Naive B cell (primary cell): ENCODE data around the gene HCN3. TPM values are rescaled to one million over a fixed set of nuclear protein-coding genes. Genes with fewer than 3 reads are reported as not detected.

ENCODE experiments used
- ATAC-seq, 2 donors: fragments of 150-1000 bp; cut with Tn5 transposase; 2 replicates each; pipeline ENCODE4 v1.10.0; 2021; ENCODE audit warnings: low read depth in 2 of 2, mild to moderate bottlenecking in 2 of 2, moderate library complexity in 2 of 2
- DNase-seq: peaks from one replicate; pipeline ENCODE4 v3.0.0; 2022
- H3K27ac Mint-ChIP-seq, 6 donors: one replicate each; pipeline ENCODE4 v1.8.0; 2020 to 2022; ENCODE audit warnings: mild to moderate bottlenecking in 6 of 6, mixed read lengths in 6 of 6, moderate library complexity in 5 of 6, inconsistent platforms in 2 of 6
- H3K27me3 Mint-ChIP-seq, 3 donors: one replicate each; pipeline ENCODE4 v1.8.0; 2021 to 2022; ENCODE audit warnings: mixed read lengths in 3 of 3, mild to moderate bottlenecking in 1 of 3
- H3K36me3 Mint-ChIP-seq, 2 donors: one replicate each; pipeline ENCODE4 v1.8.0; 2020 to 2022; ENCODE audit warnings: mixed read lengths in 2 of 2, inconsistent platforms in 1 of 2, mild to moderate bottlenecking in 1 of 2
- H3K4me1 Mint-ChIP-seq, 3 donors: one replicate each; pipeline ENCODE4 v1.8.0; 2020 to 2022; ENCODE audit warnings: mixed read lengths in 3 of 3, inconsistent platforms in 1 of 3, mild to moderate bottlenecking in 1 of 3, moderate library complexity in 1 of 3
- H3K4me3 Mint-ChIP-seq, 8 donors: one replicate each; pipeline ENCODE4 v1.8.0; 2020 to 2022; ENCODE audit warnings: mild to moderate bottlenecking in 8 of 8, mixed read lengths in 8 of 8, moderate library complexity in 8 of 8, inconsistent platforms in 2 of 8
- H3K9me3 Mint-ChIP-seq, 7 donors: one replicate each; pipeline ENCODE4 v1.8.0; 2020 to 2022; ENCODE audit warnings: mixed read lengths in 7 of 7, mild to moderate bottlenecking in 5 of 7, inconsistent platforms in 2 of 7, moderate library complexity in 1 of 7
- polyA plus RNA-seq, 6 donors: library from polyadenylated mRNA; unstranded; fragments of 300-500 nt; fragmentation: Illumina TruSeq; gene quantifications; one replicate each; pipeline ENCODE4 v1.2.3, GENCODE V29; 2021; ENCODE audit warnings: low read depth in 6 of 6

The HCN3 gene
- polyA plus RNA-seq, 6 donors from 2014 or later = 0.08 to 0.33 TPM; not detected in 4

DNA sequence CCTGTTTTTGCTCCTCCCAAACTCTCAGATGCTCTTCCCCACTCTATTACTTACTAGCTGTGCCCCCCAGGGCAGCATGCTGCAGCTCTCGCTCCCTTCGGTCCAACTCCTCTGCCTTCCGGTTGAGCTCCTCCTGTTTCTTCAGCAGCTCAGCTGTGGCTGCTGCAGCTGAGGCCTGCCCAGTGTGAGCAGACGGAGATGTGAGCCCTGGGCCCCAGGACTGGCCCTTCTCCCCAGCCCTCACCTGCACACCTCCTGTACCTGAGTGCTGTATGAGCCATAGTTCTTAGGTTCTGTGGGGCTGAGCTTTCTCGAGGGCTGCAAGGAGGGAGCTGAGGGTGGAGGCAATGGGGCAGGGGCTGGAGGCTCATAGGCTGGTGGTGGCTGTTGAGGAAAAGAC is 17.0 kb upstream of the HCN3 start:
- ATAC-seq (no peak), DNase-seq (no peak)
- Mint-ChIP-seq H3K4me3 (peak overlapping the region in 5 of 8 donors; percentile 72 to 97 (median 91)), H3K27ac (peak overlapping the region in 4 of 6 donors; percentile 6 to 88 (median 66)), H3K27me3 (no peaks in the 10 kb centered on the region), H3K36me3 (peaks cover 6 to 10% of the 10 kb centered on the region in 2 donors), H3K9me3 (no peaks in the 10 kb centered on the region), H3K4me1 (peaks cover 40 to 50% (median 50%) of the 10 kb centered on the region in 3 donors)

- peak overlapping the region; percentile 91 to 100 (median 99) for H3K4me3 Mint-ChIP-seq
- peaks cover 34 to 41% (median 38%) of the 10 kb centered on the region in 3 donors for H3K4me1 Mint-ChIP-seq
- DNase-seq (no peak), ATAC-seq (no peak)
- H3K9me3 Mint-ChIP-seq = no peaks in the 10 kb centered on the region
- no peaks in the 10 kb centered on the region for H3K27me3 Mint-ChIP-seq
- H3K27ac Mint-ChIP-seq = peak overlapping the region; percentile 58 to 98 (median 94)
- H3K36me3 Mint-ChIP-seq = peaks cover 10% of the 10 kb centered on the region in 2 donors
Measured at GRCh38 chr1:155261493-155261851, 15.8 kb upstream of the HCN3 start.

DNA sequence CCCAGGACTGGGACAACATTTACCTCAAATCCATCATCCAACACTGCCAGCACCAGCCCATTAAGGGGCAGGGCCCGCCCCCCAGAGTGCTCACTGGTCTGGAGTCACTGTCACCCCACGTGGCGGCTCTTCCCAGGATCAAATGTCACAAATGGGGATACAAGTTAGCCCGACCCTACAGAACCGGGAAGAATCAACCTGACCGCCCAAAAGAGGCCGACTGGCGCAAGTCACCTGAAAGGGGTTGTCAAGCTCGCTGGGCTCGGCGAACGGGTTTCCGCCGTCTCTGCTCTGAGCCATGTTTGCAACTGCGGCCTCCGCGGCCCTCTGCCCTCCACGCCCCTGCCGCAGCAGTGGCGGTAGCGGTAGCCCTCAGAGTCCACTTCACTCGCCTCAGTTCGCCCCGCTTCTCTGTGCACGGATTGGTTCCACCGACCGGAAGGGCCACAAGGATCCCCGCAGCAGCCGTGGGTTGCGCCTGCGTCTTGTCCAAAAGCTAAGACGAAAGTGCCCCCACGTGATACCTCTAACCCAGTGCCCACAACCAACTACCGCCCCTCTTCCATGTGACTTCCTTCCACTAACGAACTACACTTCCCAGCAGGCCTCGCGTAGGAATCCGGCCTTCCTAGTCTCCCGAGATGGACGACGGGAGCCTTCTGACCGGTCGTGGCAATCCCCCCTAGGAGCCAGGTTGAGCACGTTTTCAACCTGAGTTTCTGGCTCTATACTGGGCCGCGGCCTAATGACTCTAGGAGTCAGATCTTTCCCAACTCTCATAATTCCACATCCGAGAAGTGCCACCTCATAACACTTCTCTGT is 15.2 kb upstream of the HCN3 start, which contains the start of gene SCAMP3:
SCAMP3 (minus strand) TSS at position 509 of the 822 bp plus-strand sequence; CDS start at position 300, 209 bp downstream.
- Mint-ChIP-seq H3K27ac (peak within 1 kb of the TSS; percentile 82 to 98 (median 97)), H3K36me3 (peaks cover 7 to 12% of the 10 kb centered on the region in 2 donors), H3K4me3 (peak within 1 kb of the TSS; percentile 91 to 100 (median 99))

DNA sequence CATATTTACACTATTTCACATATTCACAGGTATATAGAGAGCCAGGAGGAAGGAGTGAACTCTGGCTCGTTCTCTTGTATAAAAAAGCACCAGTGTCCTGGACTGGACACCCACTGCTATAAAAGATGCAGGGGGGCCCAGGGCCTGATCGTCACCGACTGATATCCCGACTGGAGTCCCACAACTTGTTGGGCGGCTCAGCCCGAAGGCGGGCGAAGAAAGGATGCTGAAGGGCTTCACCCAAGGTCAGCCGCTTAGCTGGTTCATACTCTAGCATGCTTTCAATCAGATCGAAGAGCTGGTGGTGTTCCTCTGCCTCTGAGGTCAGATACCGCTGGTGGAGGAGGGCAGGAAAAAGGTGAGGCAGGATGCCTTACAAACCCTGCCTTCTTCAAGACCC is 14.2 kb upstream of the HCN3 start:
- H3K4me1 Mint-ChIP-seq = peaks cover 26 to 35% (median 27%) of the 10 kb centered on the region in 3 donors
- H3K9me3 Mint-ChIP-seq = no peaks in the 10 kb centered on the region
- no peaks in the 10 kb centered on the region for H3K27me3 Mint-ChIP-seq
- ATAC-seq (no peak), DNase-seq (no peak)
- peak overlapping the region; percentile 31 to 100 (median 98) for H3K4me3 Mint-ChIP-seq
- H3K36me3 Mint-ChIP-seq = peaks cover 9 to 12% of the 10 kb centered on the region in 2 donors
- peak overlapping the region in 4 of 6 donors; percentile 69 to 90 (median 73) for H3K27ac Mint-ChIP-seq

More for the DNA sequence above, 15.2 kb upstream of the HCN3 start, which contains the start of gene SCAMP3:
- Mint-ChIP-seq H3K9me3 (no peaks in the 10 kb centered on the region), H3K4me1 (peaks cover 28 to 36% (median 32%) of the 10 kb centered on the region in 3 donors), H3K27me3 (no peaks in the 10 kb centered on the region)
- DNase-seq = peak; percentile 88
- ATAC-seq = peak; percentile 98 to 99

DNA sequence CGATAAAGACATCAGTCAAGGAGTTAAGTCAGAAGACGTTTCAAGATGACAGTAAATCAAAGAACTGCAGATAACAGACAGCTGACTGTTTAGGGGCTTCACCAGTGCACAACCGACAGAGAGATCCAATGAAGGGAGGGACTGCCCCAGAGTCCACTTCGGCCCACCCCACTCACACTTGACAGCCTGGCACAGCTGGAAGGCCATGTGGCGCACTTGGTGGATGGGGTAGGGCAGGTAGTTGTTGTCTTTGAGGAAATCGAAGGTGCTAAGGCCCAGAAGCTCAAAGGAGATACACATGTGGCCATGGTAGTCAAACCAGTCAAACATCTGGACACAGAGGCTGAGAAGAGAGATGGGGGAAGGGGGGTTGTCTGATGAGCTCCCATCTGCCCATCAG is 10.7 kb upstream of the HCN3 start:
- no peak for ATAC-seq
- peaks cover 10 to 30% (median 11%) of the 10 kb centered on the region in 3 donors for H3K4me1 Mint-ChIP-seq
- DNase-seq = no peak

DNA sequence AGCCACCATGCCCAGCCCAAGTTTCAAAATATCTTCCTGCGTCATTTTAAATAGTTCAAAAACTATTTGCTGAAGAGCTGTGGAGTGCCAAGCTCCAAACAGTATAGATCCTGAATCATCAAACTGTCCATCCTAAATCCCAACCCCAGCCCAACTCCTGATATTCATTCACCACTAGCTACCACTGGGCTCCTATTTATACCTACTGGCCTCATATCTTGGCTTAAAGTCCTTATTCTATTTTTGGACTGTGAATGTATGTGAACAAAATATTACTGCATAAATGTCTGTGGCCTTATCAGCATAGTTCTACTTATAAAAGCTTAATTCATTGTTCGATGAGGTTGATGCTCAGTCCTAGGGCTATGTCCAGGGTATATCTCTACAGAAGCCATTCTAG is 9.9 kb upstream of the HCN3 start:
- DNase-seq = no peak
- ATAC-seq = no peak
- Mint-ChIP-seq H3K27me3 (no peaks in the 10 kb centered on the region), H3K9me3 (no peaks in the 10 kb centered on the region), H3K4me1 (peaks cover 4 to 30% (median 8%) of the 10 kb centered on the region in 3 donors), H3K36me3 (peaks cover 16 to 19% of the 10 kb centered on the region in 2 donors), H3K4me3 (peak overlapping the region in 1 of 8 donors; percentile 51), H3K27ac (no peak overlapping the region)

More for the DNA sequence above, 10.7 kb upstream of the HCN3 start:
- peak overlapping the region in 1 of 8 donors; percentile 6 for H3K4me3 Mint-ChIP-seq
- no peaks in the 10 kb centered on the region for H3K9me3 Mint-ChIP-seq
- no peak overlapping the region for H3K27ac Mint-ChIP-seq
- peaks cover 16 to 19% of the 10 kb centered on the region in 2 donors for H3K36me3 Mint-ChIP-seq
- no peaks in the 10 kb centered on the region for H3K27me3 Mint-ChIP-seq

GRCh38 chr1:155268630-155269029 is 8.6 kb upstream of the HCN3 start:
- Mint-ChIP-seq H3K27me3 (no peaks in the 10 kb centered on the region), H3K4me1 (peaks cover 12 to 30% (median 15%) of the 10 kb centered on the region in 3 donors), H3K9me3 (no peaks in the 10 kb centered on the region), H3K27ac (no peak overlapping the region), H3K4me3 (no peak overlapping the region), H3K36me3 (peaks cover 15 to 19% of the 10 kb centered on the region in 2 donors)
- ATAC-seq = no peak
- no peak for DNase-seq

GRCh38 chr1:155269381-155269780 is 7.9 kb upstream of the HCN3 start:
- ATAC-seq (no peak), DNase-seq (no peak)
- no peaks in the 10 kb centered on the region for H3K27me3 Mint-ChIP-seq
- no peaks in the 10 kb centered on the region for H3K9me3 Mint-ChIP-seq
- H3K27ac Mint-ChIP-seq = no peak overlapping the region
- peak overlapping the region in 1 of 8 donors; percentile 36 for H3K4me3 Mint-ChIP-seq
- H3K4me1 Mint-ChIP-seq = peaks cover 14 to 34% (median 18%) of the 10 kb centered on the region in 3 donors
- peaks cover 9 to 19% of the 10 kb centered on the region in 2 donors for H3K36me3 Mint-ChIP-seq

DNA sequence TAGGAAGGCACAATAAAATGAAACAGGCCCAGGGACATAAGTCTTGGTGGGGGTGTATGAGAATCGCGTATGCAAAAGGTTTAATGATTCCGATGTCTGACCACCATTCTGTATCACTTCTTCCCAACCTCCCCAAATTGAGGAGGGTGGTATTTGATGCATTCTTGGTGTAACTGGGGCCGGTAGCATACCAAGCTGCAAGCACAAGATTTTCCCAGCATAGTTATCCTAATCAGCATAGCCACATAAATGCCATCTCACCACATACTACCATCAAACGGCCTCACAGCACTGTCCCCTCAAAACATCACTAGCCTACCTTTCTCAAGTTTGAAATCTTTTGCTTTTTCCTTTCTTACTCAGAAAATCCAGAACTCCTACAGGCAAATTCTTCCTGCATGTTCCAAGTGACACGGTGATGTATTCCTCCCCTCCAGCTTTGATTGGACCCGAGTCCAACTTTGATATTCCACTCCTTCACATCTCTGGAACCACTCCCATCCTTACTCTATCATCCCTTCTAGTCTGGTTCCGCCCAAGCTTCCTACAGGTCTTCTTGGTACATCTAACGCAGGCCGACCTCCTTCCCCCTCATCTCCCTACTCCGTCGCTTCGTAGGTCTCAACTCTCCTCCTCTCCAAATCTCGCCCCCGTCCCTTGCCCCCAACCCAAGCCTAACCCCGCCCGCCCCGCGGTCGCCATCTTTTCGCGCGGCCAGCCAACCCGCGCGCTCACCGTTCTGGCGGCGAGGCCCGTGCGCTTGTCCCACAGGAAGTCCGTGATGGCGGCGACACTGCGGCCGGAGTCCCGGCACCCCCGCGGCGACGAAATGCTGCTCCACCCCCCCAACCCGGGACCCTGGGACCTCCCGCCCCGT is 4.6 kb upstream of the HCN3 start:
- ATAC-seq (peak; percentile 24), DNase-seq (no peak)
- Mint-ChIP-seq H3K27me3 (no peaks in the 10 kb centered on the region), H3K4me3 (peak overlapping the region; percentile 90 to 98 (median 94)), H3K36me3 (peaks cover 4 to 14% of the 10 kb centered on the region in 2 donors), H3K9me3 (no peaks in the 10 kb centered on the region), H3K4me1 (peaks cover 32 to 50% (median 32%) of the 10 kb centered on the region in 3 donors), H3K27ac (peak overlapping the region; percentile 90 to 99 (median 95))

DNA sequence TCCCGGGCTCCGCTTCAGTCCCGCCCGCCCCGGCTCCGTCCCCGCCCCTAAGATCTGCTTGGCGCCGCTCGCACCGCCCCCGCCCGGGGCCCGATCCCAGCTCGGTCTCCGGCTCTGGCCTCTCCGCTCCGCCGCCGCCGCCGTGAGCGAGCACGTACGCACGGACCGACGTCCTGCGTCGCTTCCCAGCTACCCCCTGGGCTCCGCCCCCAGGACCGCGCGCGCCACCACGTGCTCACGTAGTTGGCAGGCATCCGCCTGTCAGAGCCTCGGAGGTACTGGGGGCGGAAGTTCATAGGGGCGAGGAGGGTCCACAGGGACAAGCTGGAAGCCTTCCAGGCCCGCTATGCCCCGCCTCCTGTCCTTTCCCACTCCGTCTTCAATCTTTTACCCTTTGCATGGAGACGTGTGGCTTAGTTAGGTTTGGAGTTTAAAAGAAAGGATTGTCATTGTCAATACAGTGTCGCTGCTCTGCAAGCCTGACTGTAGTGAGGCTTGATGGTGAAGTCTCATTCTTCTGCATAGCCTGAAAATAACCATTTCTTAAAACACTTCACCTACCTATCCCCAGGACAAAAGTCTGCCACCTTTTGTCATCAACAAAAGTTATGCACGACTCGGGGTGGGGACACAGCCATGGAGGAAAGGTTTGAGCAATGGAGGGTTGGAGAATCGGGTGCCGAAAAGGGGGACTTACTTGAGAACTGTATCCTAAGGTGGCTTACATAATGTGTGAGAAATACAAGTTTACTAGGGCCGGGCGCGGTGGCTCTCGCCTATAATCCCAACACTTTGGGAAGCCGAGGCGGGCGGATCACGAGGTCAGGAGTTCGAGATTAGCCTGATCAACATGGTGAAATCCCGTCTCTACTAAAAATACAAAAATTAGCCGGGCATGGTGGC is 3.7 kb upstream of the HCN3 start, which contains the start of gene CLK2:
CLK2 (minus strand) TSS at position 162 of the 903 bp plus-strand sequence. CDS start 2,527 bp downstream, outside the sequence.
- Mint-ChIP-seq H3K27me3 (no peaks in the 10 kb centered on the region), H3K4me1 (peaks cover 32 to 57% (median 37%) of the 10 kb centered on the region in 3 donors), H3K36me3 (peaks cover 4 to 8% of the 10 kb centered on the region in 2 donors), H3K4me3 (peak within 1 kb of the TSS; percentile 90 to 98 (median 94)), H3K9me3 (no peaks in the 10 kb centered on the region), H3K27ac (peak within 1 kb of the TSS; percentile 93 to 99 (median 96))
- ATAC-seq (peak; percentile 84 to 85), DNase-seq (peak; percentile 94)

DNA sequence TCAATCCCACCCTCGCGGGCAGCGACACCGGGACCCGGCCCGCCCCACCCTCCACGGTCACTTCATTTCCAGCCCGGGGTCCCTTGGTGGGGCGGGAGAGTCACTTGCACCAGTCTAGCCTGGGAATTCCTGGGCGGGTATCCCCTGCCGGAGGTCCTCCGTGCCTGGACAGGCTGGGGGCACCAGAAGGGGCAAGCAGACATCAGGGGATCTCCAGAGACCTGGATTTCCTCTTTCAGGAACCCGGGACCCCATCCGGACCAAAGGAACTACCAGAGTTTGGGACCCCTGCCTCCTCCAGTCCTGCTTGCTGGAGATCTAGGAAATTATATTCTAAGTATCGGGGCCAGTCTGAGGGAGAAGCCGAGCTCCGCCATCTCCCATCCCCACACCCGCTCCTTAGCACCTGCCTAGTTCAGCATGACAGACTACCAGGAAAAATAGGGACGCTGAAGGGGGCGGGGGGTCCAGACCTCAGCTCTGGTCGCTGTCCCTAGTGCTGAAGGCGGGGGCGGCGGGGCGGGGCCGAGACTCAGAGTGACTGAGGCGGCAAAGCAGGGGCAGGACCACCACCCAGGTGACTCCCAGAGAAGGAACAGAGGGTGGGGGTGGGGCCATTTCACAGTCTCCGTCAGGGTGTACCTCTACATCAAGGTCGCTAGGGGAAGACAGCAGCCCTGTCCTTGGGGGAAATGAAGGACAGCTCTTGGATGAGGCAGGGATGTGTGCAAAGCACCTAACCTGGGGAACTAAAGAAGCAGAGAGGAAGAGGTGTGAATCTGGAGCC is 832 bp downstream of the HCN3 start:
- Mint-ChIP-seq H3K36me3 (no peaks in the 10 kb centered on the region), H3K4me3 (peak overlapping the region; percentile 64 to 90 (median 80)), H3K9me3 (no peaks in the 10 kb centered on the region), H3K4me1 (peaks cover 25 to 31% (median 30%) of the 10 kb centered on the region in 3 donors), H3K27ac (peak overlapping the region in 3 of 6 donors; percentile 18 to 64 (median 55)), H3K27me3 (no peaks in the 10 kb centered on the region)
- ATAC-seq (peak; percentile 54 to 55), DNase-seq (peak; percentile 76)
